ENCODE measurements around the gene CADM2. TPM values are rescaled to one million over a fixed set of nuclear protein-coding genes. Genes with fewer than 3 reads are reported as not detected.

Gene CADM2
- total RNA-seq, 4 donors from 2014 or later: 0.13 to 2.1 (median 0.58) TPM

DNA sequence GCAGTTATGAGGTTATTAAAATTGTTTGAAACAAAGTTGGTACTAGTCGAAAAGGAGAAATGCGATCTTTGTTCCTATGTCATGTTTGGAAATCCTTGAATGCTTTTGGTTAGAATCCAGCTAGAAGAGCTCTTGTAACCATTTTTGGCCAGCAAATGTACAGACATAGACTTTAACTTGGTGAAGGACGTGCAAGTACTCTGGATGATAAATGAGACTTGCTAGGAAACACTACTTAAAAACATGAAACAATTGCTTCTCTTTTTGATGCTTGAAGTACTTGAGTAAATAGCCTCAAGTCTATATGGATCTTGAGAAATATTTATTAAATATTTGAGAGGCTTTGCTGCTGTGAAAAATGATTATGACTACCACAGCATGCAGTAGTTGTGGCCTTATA lies 95.8 kb downstream of the CADM2 start:
- no peak for DNase-seq (ENCODE audit: low spot score in 2 of 2)
- intact Hi-C loops (cut with DNase I; ENCODE audit: low total_unique reads): no loop called here
- H3K4me3 ChIP-seq (ENCODE audit: low read depth, poor library complexity, severe bottlenecking): no peak overlapping the region
- TF ChIP-seq POLR2A (IDR thresholded peaks at IDR 0.05) (no peak), CTCF (IDR thresholded peaks at IDR 0.05) (no peak)
- WGBS, 2 donors: 81% methylated on average over 3 of the region's 3 CpGs

DNA sequence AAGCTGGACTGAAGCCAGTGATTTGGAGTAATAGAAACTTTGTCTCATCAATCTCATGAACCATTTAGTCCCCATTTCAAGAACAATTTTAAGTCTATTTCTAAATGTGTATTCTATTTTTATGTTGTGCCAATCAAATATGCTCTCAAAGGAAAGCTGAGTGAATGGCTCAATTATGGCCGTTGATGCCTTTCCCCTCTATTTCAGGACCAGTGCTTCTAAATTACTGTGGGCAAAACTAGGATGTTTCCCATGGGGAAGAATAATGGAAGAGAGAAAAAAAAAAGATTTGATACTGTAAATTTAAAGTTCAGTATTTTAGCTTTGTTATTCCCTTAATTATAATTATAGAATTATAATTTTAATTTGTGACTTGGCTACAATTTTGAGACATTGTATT lies 110.1 kb downstream of the CADM2 start:
- intact Hi-C loops (cut with DNase I; ENCODE audit: low total_unique reads): no loop called here
- no peak overlapping the region for H3K4me3 ChIP-seq (ENCODE audit: low read depth, poor library complexity, severe bottlenecking)
- 77 to 81% methylated on average over 1 of the region's 1 CpG for WGBS, 2 donors
- TF ChIP-seq POLR2A (IDR thresholded peaks at IDR 0.05) (no peak), CTCF (IDR thresholded peaks at IDR 0.05) (no peak)
- no peak for DNase-seq (ENCODE audit: low spot score in 2 of 2)

DNA sequence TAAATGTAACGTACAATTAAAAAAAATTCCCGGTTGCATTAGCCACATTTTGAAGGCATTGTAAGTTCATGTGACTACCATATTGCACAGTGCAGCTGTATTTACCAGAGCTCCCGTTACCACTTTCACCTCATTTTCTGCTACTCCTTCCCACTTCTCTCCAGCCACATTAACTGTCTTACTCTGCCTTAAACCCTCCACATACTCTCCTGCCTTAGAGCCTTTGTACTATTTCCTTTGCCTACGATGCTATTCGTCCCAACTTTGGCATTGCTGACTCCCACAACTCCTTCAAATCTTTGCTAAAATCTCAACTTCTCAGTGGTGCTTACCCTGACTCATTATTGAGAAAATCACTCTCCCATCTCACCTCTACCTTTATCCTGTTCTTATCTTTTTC lies 115.2 kb downstream of the CADM2 start:
- no peak overlapping the region for H3K4me3 ChIP-seq (ENCODE audit: low read depth, poor library complexity, severe bottlenecking)
- WGBS, 2 donors: 85 to 90% methylated on average over 5 of the region's 5 CpGs
- DNase-seq (ENCODE audit: low spot score in 2 of 2): no peak
- TF ChIP-seq CTCF (IDR thresholded peaks at IDR 0.05): no peak
- intact Hi-C loops (cut with DNase I; ENCODE audit: low total_unique reads): no loop called here

DNA sequence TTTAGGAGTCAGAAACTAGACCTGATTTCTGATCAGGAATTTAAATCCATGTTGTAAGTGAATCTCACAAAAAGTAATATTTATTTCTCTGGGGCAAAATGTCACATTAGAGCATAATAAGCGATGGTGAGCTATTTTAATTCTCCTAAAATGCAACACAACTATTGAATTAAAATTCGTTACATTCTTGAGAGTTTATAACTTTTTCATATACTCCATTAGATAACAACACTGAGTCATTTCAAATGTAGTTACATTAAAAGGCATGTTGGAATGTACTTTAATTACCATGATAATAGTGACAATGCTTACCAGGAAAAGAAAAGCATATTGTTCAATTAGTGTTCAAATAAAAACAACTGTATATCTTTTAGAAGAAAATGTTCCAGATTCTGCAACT lies 116.9 kb downstream of the CADM2 start:
- no peak overlapping the region for H3K4me3 ChIP-seq (ENCODE audit: low read depth, poor library complexity, severe bottlenecking)
- intact Hi-C loops (cut with DNase I; ENCODE audit: low total_unique reads): no loop called here
- TF ChIP-seq POLR2A (IDR thresholded peaks at IDR 0.05): no peak
- no peak for TF ChIP-seq CTCF (IDR thresholded peaks at IDR 0.05)
- 72 to 73% methylated on average over 2 of the region's 2 CpGs for WGBS, 2 donors
- DNase-seq (ENCODE audit: low spot score in 2 of 2): no peak

DNA sequence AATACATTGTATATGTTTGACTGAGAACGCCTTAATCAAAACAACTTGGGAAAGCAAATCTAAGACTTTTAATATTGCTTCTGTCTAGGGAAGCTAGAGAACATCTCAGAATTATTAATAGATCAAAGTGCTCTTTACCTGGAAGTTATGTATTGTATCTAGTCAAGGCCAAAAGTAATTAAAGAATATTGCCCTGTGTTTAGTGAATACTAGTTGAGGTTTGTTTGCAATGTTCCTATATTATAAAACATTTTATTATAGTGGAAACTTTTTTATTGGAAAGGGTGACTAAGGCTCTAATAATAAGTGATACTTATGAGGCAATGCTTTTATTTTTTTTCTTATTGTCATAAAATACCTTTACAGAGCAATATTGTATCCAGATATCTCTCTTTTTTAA lies 118.2 kb downstream of the CADM2 start:
- no peak overlapping the region for H3K4me3 ChIP-seq (ENCODE audit: low read depth, poor library complexity, severe bottlenecking)
- TF ChIP-seq POLR2A (IDR thresholded peaks at IDR 0.05) (no peak), CTCF (IDR thresholded peaks at IDR 0.05) (no peak)
- 84 to 91% methylated on average over 1 of the region's 1 CpG for WGBS, 2 donors
- no peak for DNase-seq (ENCODE audit: low spot score in 2 of 2)
- intact Hi-C loops (cut with DNase I; ENCODE audit: low total_unique reads): no loop called here

DNA sequence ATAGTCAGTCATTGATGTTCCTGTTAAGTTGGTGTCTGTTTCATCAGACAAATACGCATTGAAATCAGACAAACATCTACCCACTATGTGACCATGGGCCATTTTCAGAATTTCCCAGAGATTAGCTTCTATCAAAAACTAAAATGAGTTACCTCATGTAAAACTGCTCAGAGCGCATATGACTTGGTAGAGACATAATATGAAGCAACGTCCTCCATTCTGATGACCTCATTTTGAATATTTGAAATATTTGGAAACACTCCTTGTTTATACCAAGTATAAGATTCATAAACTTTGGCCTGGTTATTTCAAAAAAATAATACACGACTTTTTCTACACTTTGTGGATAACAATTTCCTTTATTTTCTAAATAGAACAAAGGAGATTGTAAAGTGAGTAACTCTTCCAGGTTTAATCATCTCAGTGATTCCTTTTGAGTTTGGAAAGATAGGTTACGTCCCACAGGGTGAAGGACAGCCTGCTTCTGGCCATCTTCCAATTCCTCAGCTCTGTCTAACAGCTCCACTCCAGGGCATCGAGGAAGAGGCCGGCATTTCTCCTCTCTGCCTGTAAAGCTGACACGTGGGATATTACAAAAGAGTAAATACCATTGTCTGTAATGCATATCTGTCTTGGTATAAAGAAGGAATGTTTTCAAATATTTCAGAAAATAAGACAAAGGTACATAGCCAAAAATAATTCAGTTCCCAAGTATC lies 122.6 kb downstream of the CADM2 start:
- H3K4me3 ChIP-seq (ENCODE audit: low read depth, poor library complexity, severe bottlenecking): no peak overlapping the region
- intact Hi-C loops (cut with DNase I; ENCODE audit: low total_unique reads): no loop called here
- TF ChIP-seq CTCF (IDR thresholded peaks at IDR 0.05) (no peak), POLR2A (IDR thresholded peaks at IDR 0.05) (no peak)
- DNase-seq (ENCODE audit: low spot score in 2 of 2): no peak
- WGBS, 2 donors: 45 to 47% methylated on average over 8 of the region's 8 CpGs
